GM23338 (cell line): ENCODE data around the gene HOMER1. TPM values are rescaled to one million over a fixed set of nuclear protein-coding genes. Genes with fewer than 3 reads are reported as not detected.

Experiments used
- ATAC-seq: fragments of 200-7000 bp; cut with Tn5 transposase; 3 replicates; pipeline ENCODE4 v1.9.1; 2020
- DNase-seq: peaks from one replicate; pipeline ENCODE4 v3.0.0-alpha.2; 2015; ENCODE audit warnings: low spot score
- H2AFZ ChIP-seq: fragments of 200-600 bp; sonication (generic); 2 replicates; pipeline ENCODE4 v1.8.0; 2016; ENCODE audit warnings: antibody characterized with exemption, mild to moderate bottlenecking, moderate library complexity
- H3F3A ChIP-seq: fragments of 200-600 bp; sonication (generic); replicated peaks from 2 replicates; pipeline ENCODE4 v1.8.0; 2017; ENCODE audit warnings: antibody characterized with exemption, mixed run types, low read depth
- H3K27ac ChIP-seq: fragments of 200-600 bp; sonication (generic); 2 replicates; pipeline ENCODE4 v1.6.1; 2016; ENCODE audit warnings: low read depth
- H3K27me3 ChIP-seq: fragments of 200-600 bp; sonication (generic); 2 replicates; pipeline ENCODE4 v1.8.0; 2016; ENCODE audit warnings: mild to moderate bottlenecking, mixed run types, moderate library complexity; ENCODE audit not compliant: insufficient read depth
- H3K36me3 ChIP-seq: fragments of 200-600 bp; sonication (generic); 2 replicates; pipeline ENCODE4 v1.8.0; 2016; ENCODE audit warnings: mild to moderate bottlenecking; ENCODE audit not compliant: insufficient read depth
- H3K4me1 ChIP-seq: fragments of 200-600 bp; sonication (generic); 2 replicates; pipeline ENCODE4 v1.8.0; 2016; ENCODE audit warnings: mild to moderate bottlenecking, moderate library complexity; ENCODE audit not compliant: insufficient read depth
- H3K4me2 ChIP-seq: fragments of 200-600 bp; sonication (generic); 2 replicates; pipeline ENCODE4 v1.7.1; 2017; ENCODE audit warnings: mixed run types
- H3K4me3 ChIP-seq: fragments of 200-600 bp; sonication (generic); 2 replicates; pipeline ENCODE4 v1.6.1; 2016; ENCODE audit warnings: mixed run types
- H3K79me2 ChIP-seq: fragments of 200-600 bp; sonication (generic); replicated peaks from 2 replicates; pipeline ENCODE4 v1.8.0; 2017; ENCODE audit warnings: mild to moderate bottlenecking; ENCODE audit not compliant: insufficient read depth
- H3K9me2 ChIP-seq: fragments of 200-600 bp; sonication (generic); 2 replicates; pipeline ENCODE4 v1.8.0; 2017; ENCODE audit not compliant: insufficient read depth
- H4K20me1 ChIP-seq: fragments of 200-600 bp; sonication (generic); replicated peaks from 2 replicates; pipeline ENCODE4 v1.8.0; 2017; ENCODE audit warnings: mild to moderate bottlenecking; ENCODE audit not compliant: insufficient read depth
- H3K27ac Mint-ChIP-seq: 2 replicates; pipeline ENCODE4 v1.8.0; 2020; ENCODE audit warnings: inconsistent platforms, mild to moderate bottlenecking, moderate library complexity, mixed read lengths
- H3K27me3 Mint-ChIP-seq: 3 replicates; pipeline ENCODE4 v1.8.0; 2022; ENCODE audit warnings: low read depth, mild to moderate bottlenecking, moderate library complexity, mixed read lengths, inconsistent platforms; ENCODE audit not compliant: insufficient read depth, poor library complexity
- H3K36me3 Mint-ChIP-seq: 3 replicates; pipeline ENCODE4 v1.8.0; 2021; ENCODE audit warnings: low read depth, mild to moderate bottlenecking, inconsistent platforms, moderate library complexity, mixed read lengths
- H3K4me1 Mint-ChIP-seq: 3 replicates; pipeline ENCODE4 v1.8.0; 2020; ENCODE audit warnings: mild to moderate bottlenecking, inconsistent platforms, mixed read lengths
- H3K4me3 Mint-ChIP-seq: 3 replicates; pipeline ENCODE4 v1.8.0; 2021; ENCODE audit warnings: moderate library complexity, mild to moderate bottlenecking, inconsistent platforms, mixed read lengths
- H3K9me3 Mint-ChIP-seq: 3 replicates; pipeline ENCODE4 v1.8.0; 2020; ENCODE audit warnings: moderate library complexity, mild to moderate bottlenecking, inconsistent platforms, mixed read lengths
- CREB1 ChIP-seq: fragments of 250-450 bp; sonication (Bioruptor Pico); IDR thresholded peaks from 2 replicates; pipeline ENCODE4 v1.5.0; 2020; ENCODE audit warnings: low read depth, mild to moderate bottlenecking, moderate library complexity
- CTCF ChIP-seq, 2 experiments: fragments of 200-600 bp in 1 of 2; sonication (generic) in 1 of 2; conservative IDR thresholded peaks; 2 replicates each; pipeline versions ENCODE4 v1.5.1 to v1.6.1; 2016 to 2017; ENCODE audit warnings: antibody characterized with exemption in 2 of 2, low read depth in 2 of 2, mild to moderate bottlenecking in 2 of 2, moderate library complexity in 1 of 2
- ETS1 ChIP-seq: IDR thresholded peaks from 2 replicates; pipeline ENCODE4 v1.6.1; 2016; ENCODE audit warnings: antibody characterized with exemption
- EZH2 ChIP-seq: fragments of 200-600 bp; sonication (generic); IDR thresholded peaks from one replicate; pipeline ENCODE4 v1.8.0; 2017; ENCODE audit warnings: antibody characterized with exemption, mild to moderate bottlenecking, low read depth; ENCODE audit not compliant: unreplicated experiment
- EZH2phosphoT487 ChIP-seq: fragments of 200-600 bp; sonication (generic); IDR thresholded peaks from one replicate; pipeline ENCODE4 v1.8.1; 2018; ENCODE audit warnings: antibody characterized with exemption; ENCODE audit not compliant: unreplicated experiment
- JUNB ChIP-seq: IDR thresholded peaks from one replicate; pipeline ENCODE4 v1.6.1; 2016; ENCODE audit warnings: antibody characterized with exemption; ENCODE audit not compliant: unreplicated experiment
- POLR2AphosphoS5 ChIP-seq: IDR thresholded peaks from 2 replicates; pipeline ENCODE4 v1.6.1; 2016; ENCODE audit warnings: antibody characterized with exemption, low read depth
- REST ChIP-seq: IDR thresholded peaks from one replicate; pipeline ENCODE4 v1.6.1; 2018; ENCODE audit warnings: antibody characterized with exemption; ENCODE audit not compliant: unreplicated experiment
- ZNF114 ChIP-seq: fragments of 250-450 bp; sonication (Bioruptor Pico); IDR thresholded peaks from 2 replicates; pipeline ENCODE4 v1.5.0; 2020; ENCODE audit warnings: mild to moderate bottlenecking, moderate library complexity
- ZNF331 ChIP-seq: fragments of 250-450 bp; sonication (Bioruptor Pico); IDR thresholded peaks from 2 replicates; pipeline ENCODE4 v1.5.0; 2020; ENCODE audit warnings: low read depth, mild to moderate bottlenecking, moderate library complexity
- ZNF462 ChIP-seq: fragments of 250-450 bp; sonication (Bioruptor Pico); IDR thresholded peaks from 2 replicates; pipeline ENCODE4 v1.5.0; 2020; ENCODE audit warnings: mild to moderate bottlenecking, moderate library complexity
- polyA plus RNA-seq: library from polyadenylated mRNA; unstranded; fragments of >200 nt; fragmentation: Nextera tagmentation; extraction: Ambion mirVana; gene quantifications from 2 replicates; pipeline ENCODE4 v1.2.1, GENCODE V29; 2016
- total RNA-seq: library from RNA; depleted of rRNA; stranded (reverse); fragments of >200 nt; shearing (Covaris generic); gene quantifications from 2 replicates; pipeline ENCODE4 v1.2.3, GENCODE V29; 2014

The HOMER1 gene
- total and polyA plus RNA-seq, 2 experiments from 2014 or later, result 45.1 to 80.3 TPM

GRCh38 chr5:79401216-79401615 lies 112.7 kb downstream of the HOMER1 start (continued):
- TF ChIP-seq POLR2AphosphoS5, result no peak
- no peak for TF ChIP-seq ETS1
- no peak for TF ChIP-seq EZH2phosphoT487
- TF ChIP-seq EZH2, result no peak
- no peak for TF ChIP-seq JUNB
- no peak for TF ChIP-seq REST

- Histone ChIP-seq H3K4me1 (peaks cover 3% of the 10 kb centered on the region; the same call in 1 of the 2 replicates), H3K27ac (no peak overlapping the region), H3F3A (no peaks in the 10 kb centered on the region), H3K4me3 (no peak overlapping the region), H4K20me1 (no peaks in the 10 kb centered on the region), H3K79me2 (no peaks in the 10 kb centered on the region), H3K36me3 (0 out of 2 replicates have a peak, but pooled peaks cover 4% of the 10 kb centered on the region), H3K27me3 (no peaks in the 10 kb centered on the region), H3K4me2 (no peak overlapping the region), H2AFZ (no peak overlapping the region), H3K9me2 (no peaks in the 10 kb centered on the region)
- peaks cover 11% of the 10 kb centered on the region; the same call in 2 of the 3 replicates for H3K36me3 Mint-ChIP-seq
- peaks cover 3% of the 10 kb centered on the region for H3K27me3 Mint-ChIP-seq
- peaks cover 1% of the 10 kb centered on the region; the same call in 2 of the 3 replicates for H3K4me1 Mint-ChIP-seq
- H3K9me3 Mint-ChIP-seq, result no peaks in the 10 kb centered on the region
- no peak for ATAC-seq
- DNase-seq, result no peak
- no peak overlapping the region for H3K27ac Mint-ChIP-seq
- no peak overlapping the region for H3K4me3 Mint-ChIP-seq
- TF ChIP-seq POLR2AphosphoS5 (no peak), CREB1 (CRISPR knock-in tag) (no peak), ZNF331 (CRISPR knock-in tag) (no peak), EZH2 (no peak), ZNF114 (CRISPR knock-in tag) (no peak), EZH2phosphoT487 (no peak), ETS1 (no peak), CTCF (conservative IDR thresholded peaks at IDR 0.05; ENCODE audit: low read depth in 2 of 2) (no peak), ZNF462 (no peak)
These were observed 114.9 kb downstream of the HOMER1 start for GRCh38 chr5:79399046-79399445.
